B cell (primary cell): ENCODE data around the gene NRBP1. TPM values are rescaled to one million over a fixed set of nuclear protein-coding genes. Genes with fewer than 3 reads are reported as not detected.
"Not testable (repeated sequence)": the region's sequence is repeated elsewhere in the genome, so short reads cannot be mapped to it uniquely, and the experiment has no call there.

Experiments used
- ATAC-seq: fragments of 200-7000 bp; cut with Tn5 transposase; one replicate; pipeline ENCODE4 v1.10.0; 2021; ENCODE audit warnings: low read depth, mild to moderate bottlenecking, moderate number of reproducible peaks, moderate library complexity
- CTCF ChIA-PET: fragments of 350-600 bp; sonication (Branson Sonifier 250); formaldehyde crosslinking; loops from one replicate; lab custom pipeline; 2021; ENCODE audit warnings: antibody characterized with exemption, inconsistent platforms; lab: Charles Lee
- POLR2A ChIA-PET: fragments of 350-600 bp; sonication (Branson Sonifier 250); formaldehyde crosslinking; loops from one replicate; lab custom pipeline; 2021; ENCODE audit warnings: antibody characterized with exemption; lab: Charles Lee
- DNase-seq: peaks from one replicate; pipeline ENCODE4 v3.0.0; 2013
- H2AFZ ChIP-seq: 2 replicates; pipeline ENCODE4 v1.6.1; 2012; ENCODE audit warnings: mild to moderate bottlenecking, low read depth, low read length; ENCODE audit not compliant: insufficient read depth, poor library complexity, severe bottlenecking
- H3K27ac ChIP-seq, 2 donors: 1 replicate in 1 of 2; 2 replicates in 1 of 2; pipeline ENCODE4 v1.5.1; 2012 to 2013; ENCODE audit warnings: low read length in 2 of 2, mild to moderate bottlenecking in 2 of 2, moderate library complexity in 1 of 2
- H3K27me3 ChIP-seq, 4 experiments: fragments of 200-600 bp in 1 of 4; sonication (generic) in 1 of 4; replicated peaks in 1 of 4; 1 replicate in 2 of 4; 2 replicates in 2 of 4; pipeline versions ENCODE4 v1.6.1 to v1.7.0; 2013 to 2016; ENCODE audit warnings: low read length in 3 of 4, mild to moderate bottlenecking in 2 of 4, mixed read lengths in 1 of 4, moderate library complexity in 1 of 4; ENCODE audit not compliant: insufficient read depth in 4 of 4, control insufficient read depth in 3 of 4; ENCODE audit errors: control extremely low read depth in 1 of 4
- H3K36me3 ChIP-seq, 2 experiments: replicated peaks in 1 of 2; 1 replicate in 1 of 2; 2 replicates in 1 of 2; pipeline versions ENCODE4 v1.6.1 to v1.7.1; 2013; ENCODE audit warnings: low read length in 1 of 2; ENCODE audit not compliant: insufficient read depth in 2 of 2, control insufficient read depth in 1 of 2; ENCODE audit errors: control extremely low read depth in 1 of 2, extremely low read depth in 1 of 2
- H3K4me1 ChIP-seq, 2 donors: fragments of 200-600 bp in 1 of 2; sonication (generic) in 1 of 2; 1 replicate in 1 of 2; 2 replicates in 1 of 2; pipeline versions ENCODE4 v1.5.1 to v1.6.1; 2013 to 2017; ENCODE audit warnings: low read length in 2 of 2; ENCODE audit not compliant: control insufficient read depth in 2 of 2, insufficient read depth in 2 of 2
- H3K4me2 ChIP-seq: replicated peaks from 2 replicates; pipeline ENCODE3; 2012; ENCODE audit warnings: mild to moderate bottlenecking, low read depth, low read length; ENCODE audit not compliant: poor library complexity, severe bottlenecking
- H3K4me3 ChIP-seq, 5 experiments: fragments of 200-600 bp in 1 of 5; sonication (generic) in 1 of 5; 1 replicate in 3 of 5; 2 replicates in 2 of 5; pipeline versions ENCODE4 v1.5.1 to v1.7.0; 2011 to 2016; ENCODE audit warnings: low read length in 4 of 5, mild to moderate bottlenecking in 4 of 5, low read depth in 2 of 5, control low read depth in 1 of 5, moderate library complexity in 1 of 5; ENCODE audit not compliant: insufficient read depth in 1 of 5; ENCODE audit errors: control extremely low read depth in 1 of 5, extremely low read depth in 1 of 5
- H3K79me2 ChIP-seq: fragments of 200-600 bp; sonication (generic); one replicate; pipeline ENCODE4 v1.6.0; 2016; ENCODE audit warnings: low read length; ENCODE audit not compliant: control insufficient read depth, insufficient read depth
- H3K9ac ChIP-seq: fragments of 200-600 bp; sonication (generic); 2 replicates; pipeline ENCODE4 v1.6.1; 2017; ENCODE audit warnings: mild to moderate bottlenecking, low read length, moderate library complexity
- H3K9me3 ChIP-seq, 3 donors: one replicate each; pipeline versions ENCODE4 v1.6.1 to v1.7.1; 2013; ENCODE audit warnings: low read length in 2 of 3; ENCODE audit not compliant: control insufficient read depth in 2 of 3, insufficient read depth in 1 of 3; ENCODE audit errors: control extremely low read depth in 1 of 3
- H4K20me1 ChIP-seq: 2 replicates; pipeline ENCODE4 v1.6.0; 2012; ENCODE audit warnings: mild to moderate bottlenecking, low read length; ENCODE audit not compliant: insufficient read depth, control insufficient read depth, poor library complexity, severe bottlenecking
- H3K27ac Mint-ChIP-seq: one replicate; pipeline ENCODE4 v1.8.0; 2021; ENCODE audit warnings: mixed read lengths
- H3K27me3 Mint-ChIP-seq: one replicate; pipeline ENCODE4 v1.8.0; 2021; ENCODE audit warnings: mixed read lengths
- H3K4me1 Mint-ChIP-seq: one replicate; pipeline ENCODE4 v1.8.0; 2021; ENCODE audit warnings: mixed read lengths
- H3K4me3 Mint-ChIP-seq: one replicate; pipeline ENCODE4 v1.8.0; 2021; ENCODE audit warnings: mixed read lengths
- H3K9me3 Mint-ChIP-seq: one replicate; pipeline ENCODE4 v1.8.0; 2022; ENCODE audit warnings: mixed read lengths; ENCODE audit not compliant: insufficient read depth
- CTCF ChIP-seq: fragments of 200-600 bp; IDR thresholded peaks from one replicate; pipeline ENCODE4 v1.8.0; 2022; ENCODE audit warnings: antibody characterized with exemption, mild to moderate bottlenecking
- EZH2 ChIP-seq: IDR thresholded peaks from 2 replicates; pipeline ENCODE4 v1.6.1; 2012; ENCODE audit warnings: borderline replicate concordance, low read depth, mild to moderate bottlenecking, moderate library complexity, low read length; ENCODE audit not compliant: insufficient read depth, poor library complexity, severe bottlenecking
- WGBS: methylation state at CpG from one replicate; pipeline ENCODE4 v1.1.5; 2013; ENCODE audit warnings: missing lambda C conversion rate; ENCODE audit not compliant: insufficient coverage; 5-methylcytosine and 5-hydroxymethylcytosine counted together
- intact Hi-C: fragments of 100-400 bp; cut with micrococcal nuclease; formaldehyde crosslinking; loops from one replicate; pipeline ENCODE4 v1.10.0; 2022
- polyA plus RNA-seq: library from polyadenylated mRNA; depleted of rRNA; stranded (reverse); fragments of >200 nt; gene quantifications from 2 replicates; pipeline ENCODE4 v1.2.3, GENCODE V29; 2012
- total RNA-seq, 2 donors: library from RNA; stranded (reverse); fragments of 120-200 nt in 1 of 2; gene quantifications; 1 replicate in 1 of 2; 2 replicates in 1 of 2; pipeline versions ENCODE4 v1.2.3 to v1.2.4, GENCODE V29; 2013 to 2022

NRBP1 gene
- total and polyA plus RNA-seq, 2 donors (not counting 1 experiment from before 2014, with no cell fraction given), result 69.2 to 115 TPM

GRCh38 chr2:27422958-27423357 is 5.5 kb upstream of the NRBP1 start:
- Histone ChIP-seq H4K20me1 (no peaks in the 10 kb centered on the region), H3K27ac (no peak overlapping the region), H3K9me3 (no peaks in the 10 kb centered on the region), H3K27me3 (no peaks in the 10 kb centered on the region), H3K36me3 (no peaks in the 10 kb centered on the region), H3K4me1 (peaks cover 4 to 6% of the 10 kb centered on the region in 2 donors), H3K79me2 (no peaks in the 10 kb centered on the region), H3K4me2 (no peak overlapping the region), H3K4me3 (no peak overlapping the region), H2AFZ (no peak overlapping the region), H3K9ac (no peak overlapping the region)
- CTCF ChIA-PET, result no interaction called here
- no peak for TF ChIP-seq EZH2
- TF ChIP-seq CTCF, result no peak
- POLR2A ChIA-PET, result no interaction called here
- H3K27me3 Mint-ChIP-seq, result peaks cover 7% of the 10 kb centered on the region
- no peak overlapping the region for H3K4me3 Mint-ChIP-seq
- peaks cover 5% of the 10 kb centered on the region for H3K4me1 Mint-ChIP-seq
- no peak overlapping the region for H3K27ac Mint-ChIP-seq
- ATAC-seq (no peak), DNase-seq (no peak)
- 100% methylated on average over 2 of the region's 3 CpGs for WGBS
- intact Hi-C loops, result no loop called here
- no peaks in the 10 kb centered on the region for H3K9me3 Mint-ChIP-seq

GRCh38 chr2:27425039-27425438 is 3.4 kb upstream of the NRBP1 start:
- H3K9ac ChIP-seq, H3K27ac Mint-ChIP-seq, H3K9me3 Mint-ChIP-seq, H3K27me3 ChIP-seq, H3K27me3 Mint-ChIP-seq, H3K27ac ChIP-seq, ATAC-seq, H2AFZ ChIP-seq, H3K4me3 Mint-ChIP-seq, H3K4me2 ChIP-seq, H3K4me3 ChIP-seq, H3K36me3 ChIP-seq, H3K9me3 ChIP-seq, DNase-seq: not testable (repeated sequence)
- CTCF ChIA-PET, result interaction anchor here (1.1 kb wide), 1 partner anchor 15 kb away, joined by 3 read pairs; no protein-coding TSS in a partner anchor
- Histone ChIP-seq H3K4me1 (peaks cover 13 to 16% of the 10 kb centered on the region in 2 donors), H3K79me2 (peaks cover 11% of the 10 kb centered on the region), H4K20me1 (peaks cover 11% of the 10 kb centered on the region)
- intact Hi-C loops, result loop anchor here (5.0 kb wide), 1 partner anchor 202 kb away; the partner anchor contains the start of genes CCDC121 and GPN1
- POLR2A ChIA-PET, result interaction anchor here (0.6 kb wide), 1 partner anchor 17 kb away, joined by 3 read pairs; no protein-coding TSS in a partner anchor
- 95% methylated on average over 6 of the region's 10 CpGs for whole genome bisulfite sequencing
- H3K4me1 Mint-ChIP-seq, result peaks cover 17% of the 10 kb centered on the region
